HepG2 (cell line): ENCODE data around the gene NDFIP2. TPM values are rescaled to one million over a fixed set of nuclear protein-coding genes. Genes with fewer than 3 reads are reported as not detected.

Experiments used
- ATAC-seq: fragments of 200-7000 bp; cut with Tn5 transposase; 3 replicates; pipeline ENCODE4 v1.9.1; 2020; ENCODE audit warnings: mild to moderate bottlenecking, moderate library complexity
- BruUV-seq: library from RNA; stranded (reverse); fragments of 400-500 nt; replicated peaks from 2 replicates; lab custom pipeline; 2021; lab: Mats Ljungman, UMichigan
- CTCF ChIA-PET: fragments of 300-600 bp; formaldehyde crosslinking; extraction: SDS; loops from one replicate; lab custom pipeline; 2021; ENCODE audit warnings: low total read pairs, inconsistent platforms, low intra/inter-chr PET ratio; lab: Yijun Ruan, JAX
- POLR2A ChIA-PET: fragments of 350-600 bp; sonication (Branson Sonifier 250); formaldehyde crosslinking; loops from one replicate; lab custom pipeline; 2020; ENCODE audit warnings: antibody characterized with exemption, inconsistent platforms; lab: Yijun Ruan, JAX
- DNase-seq: peaks from one replicate; pipeline ENCODE4 v3.0.0-alpha.2; 2015; ENCODE audit warnings: low spot score
- FAIRE-seq: peaks from 3 replicates; lab custom pipeline; 2011; peaks lifted over from hg19 to GRCh38; lab: Jason Lieb, UNC
- H2AFZ ChIP-seq: one replicate; pipeline ENCODE4 v1.6.1; 2011; ENCODE audit warnings: low read length, inconsistent platforms
- H3K27ac ChIP-seq: fragments of 300-600 bp; 3 replicates; pipeline ENCODE4 v1.8.0; 2011; ENCODE audit warnings: mixed run types, mild to moderate bottlenecking, mixed read lengths, low read length, inconsistent platforms; ENCODE audit not compliant: insufficient read depth; ENCODE audit errors: extremely low read length
- H3K27me3 ChIP-seq, 2 experiments: fragments of 200-600 bp in 1 of 2; 2 replicates in 1 of 2; 3 replicates in 1 of 2; pipeline versions ENCODE4 v1.6.0 to v1.8.0; 2011; ENCODE audit warnings: low read length in 2 of 2, mild to moderate bottlenecking in 2 of 2, moderate library complexity in 2 of 2, inconsistent platforms in 1 of 2; ENCODE audit not compliant: insufficient read depth in 2 of 2, control insufficient read depth in 1 of 2
- H3K36me3 ChIP-seq, 2 experiments: fragments of 200-600 bp in 1 of 2; replicated peaks in 1 of 2; 2 replicates in 1 of 2; 3 replicates in 1 of 2; pipeline versions ENCODE4 v1.5.1 to v1.8.0; 2011; ENCODE audit warnings: low read length in 2 of 2, inconsistent platforms in 1 of 2; ENCODE audit not compliant: insufficient read depth in 2 of 2, control insufficient read depth in 1 of 2
- H3K4me1 ChIP-seq: 2 replicates; pipeline ENCODE4 v1.5.1; 2012; ENCODE audit warnings: low read length, inconsistent platforms; ENCODE audit not compliant: insufficient read depth
- H3K4me2 ChIP-seq: 2 replicates; pipeline ENCODE4 v1.6.0; 2011; ENCODE audit warnings: low read depth, low read length, inconsistent platforms
- H3K4me3 ChIP-seq, 3 experiments: fragments of 200-600 bp in 1 of 3; sonication (generic), shearing (Covaris generic) in 1 of 3; replicated peaks in 1 of 3; 2 replicates each; pipeline ENCODE4 v1.5.1; 2011 to 2016; ENCODE audit warnings: low read length in 3 of 3, inconsistent platforms in 2 of 3, low read depth in 2 of 3, mild to moderate bottlenecking in 2 of 3, control low read depth in 1 of 3, mixed read lengths in 1 of 3; ENCODE audit not compliant: insufficient read depth in 1 of 3
- H3K79me2 ChIP-seq: one replicate; pipeline ENCODE4 v1.6.1; 2011; ENCODE audit warnings: low read length, inconsistent platforms; ENCODE audit not compliant: insufficient read depth
- H3K9ac ChIP-seq: 2 replicates; pipeline ENCODE4 v1.6.0; 2011; ENCODE audit warnings: mild to moderate bottlenecking, low read depth, low read length, inconsistent platforms; ENCODE audit not compliant: insufficient read depth
- H3K9me3 ChIP-seq: 2 replicates; pipeline ENCODE4 v1.5.1; 2012; ENCODE audit warnings: mild to moderate bottlenecking, low read length
- H4K20me1 ChIP-seq: 2 replicates; pipeline ENCODE4 v1.6.0; 2011; ENCODE audit warnings: inconsistent platforms, mild to moderate bottlenecking, low read length, moderate library complexity; ENCODE audit not compliant: insufficient read depth
- ELF3 ChIP-seq: IDR thresholded peaks from 2 replicates; pipeline ENCODE4 v1.6.1; 2016; ENCODE audit warnings: missing genetic modification reagents, missing compliant biosample characterization
- HMGA1 ChIP-seq: sonication (generic); formaldehyde crosslinking; conservative IDR thresholded peaks from 2 replicates; pipeline ENCODE4 v1.4.0; 2020; ENCODE audit warnings: missing genetic modification reagents
- RNF2 ChIP-seq: fragments of 450-650 bp; conservative IDR thresholded peaks from 2 replicates; pipeline ENCODE4 v1.6.1; 2016; ENCODE audit warnings: low read depth
- SOX13 ChIP-seq, 3 experiments: fragments of 450-650 bp in 1 of 3; sonication (generic) in 1 of 3; formaldehyde crosslinking in 1 of 3; IDR thresholded peaks in 2 of 3; conservative IDR thresholded peaks in 1 of 3; 2 replicates each; pipeline versions ENCODE4 v1.5.0 to v1.6.1; 2016 to 2020; ENCODE audit warnings: antibody characterized with exemption in 1 of 3, mild to moderate bottlenecking in 1 of 3, missing compliant biosample characterization in 1 of 3, missing genetic modification reagents in 1 of 3, moderate library complexity in 1 of 3
- TCF12 ChIP-seq, 2 experiments: fragments of 450-650 bp in 1 of 2; sonication (generic) in 1 of 2; formaldehyde crosslinking in 1 of 2; IDR thresholded peaks; 2 replicates each; pipeline versions ENCODE4 v1.6.1 to v1.8.0; 2017 to 2022; ENCODE audit warnings: antibody characterized with exemption in 1 of 2, mild to moderate bottlenecking in 1 of 2, missing genetic modification reagents in 1 of 2, moderate library complexity in 1 of 2
- ZNF296 ChIP-seq: sonication (generic); formaldehyde crosslinking; conservative IDR thresholded peaks from 2 replicates; pipeline ENCODE4 v1.5.0; 2020; ENCODE audit warnings: mild to moderate bottlenecking, missing genetic modification reagents
- ZNF574 ChIP-seq: sonication (generic); formaldehyde crosslinking; IDR thresholded peaks from 2 replicates; pipeline ENCODE4 v1.4.0; 2020; ENCODE audit warnings: missing genetic modification reagents
- in situ Hi-C: cut with HindIII; loops from 2 replicates; pipeline ENCODE4 v1.10.0; 2017; ENCODE audit warnings: low pct_unique_long_range_greater_than_20kb; ENCODE audit not compliant: extremely low pct_ligation_motif_present
- intact Hi-C: fragments of 100-400 bp; cut with micrococcal nuclease; formaldehyde crosslinking; loops from one replicate; pipeline ENCODE4 v1.10.0; 2022; ENCODE audit not compliant: unreplicated experiment
- polyA plus RNA-seq, 8 experiments: library from polyadenylated mRNA; depleted of rRNA in 3 of 8; stranded (reverse) in 7 of 8; unstranded in 1 of 8; fragments of >200 nt; fragmentation: Illumina TruSeq in 4 of 8; extraction: Trizol in 4 of 8; gene quantifications; 2 replicates each; pipeline versions ENCODE4 v1.2.1 to v1.2.3, GENCODE V29; 2011 to 2016; ENCODE audit warnings: low read depth in 4 of 8, missing spikeins in 1 of 8, mixed read lengths in 1 of 8; ENCODE audit not compliant: insufficient read depth in 1 of 8
- total RNA-seq, 5 experiments: library from RNA; depleted of rRNA; stranded (reverse); fragments of >200 nt; fragmentation: Illumina TruSeq; extraction: Trizol; gene quantifications; 2 replicates each; pipeline ENCODE4 v1.2.3, GENCODE V29; 2016; ENCODE audit warnings: low read depth in 1 of 5

The NDFIP2 gene
- total and polyA plus RNA-seq, 2 of the 13 experiments (the other 11 are each of a cell fraction or from before 2014, with no cell fraction given), result 23.2 to 32.0 TPM

DNA sequence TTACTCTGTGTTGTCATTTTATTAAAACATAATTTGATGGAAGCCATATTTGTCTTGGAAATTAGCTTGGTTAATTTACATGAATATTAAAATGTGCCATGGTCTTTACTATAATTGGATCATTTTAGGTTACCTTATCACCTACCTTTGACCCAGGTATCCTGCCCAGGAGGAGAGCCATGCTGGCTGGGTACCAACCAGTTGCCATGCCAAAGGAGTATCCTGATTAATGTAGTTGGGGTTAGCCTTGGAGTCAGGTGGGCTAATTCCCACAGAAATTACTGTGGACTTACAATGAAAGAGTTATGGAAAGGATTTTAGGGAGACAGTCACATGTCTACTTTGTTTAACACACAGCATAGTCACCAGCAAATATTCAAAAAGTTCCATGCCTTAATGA lies 32.0 kb downstream of the NDFIP2 start:
- no peak overlapping the region for H3K4me2 ChIP-seq
- in situ Hi-C loops, result no loop called here
- no peak overlapping the region for H3K9ac ChIP-seq
- DNase-seq (no peak), ATAC-seq (no peak), FAIRE-seq (no peak)
- peaks cover 6% of the 10 kb centered on the region for H3K79me2 ChIP-seq
- ChIA-PET POLR2A (no interaction called here), CTCF (no interaction called here)
- no peaks in the 10 kb centered on the region for H3K9me3 ChIP-seq
- H4K20me1 ChIP-seq, result no peaks in the 10 kb centered on the region
- H2AFZ ChIP-seq, result no peak overlapping the region
- TF ChIP-seq ZNF574 (CRISPR knock-in tag) (no peak), ELF3 (CRISPR knock-in tag) (no peak), RNF2 (no peak), ZNF296 (CRISPR knock-in tag) (no peak), TCF12 (IDR thresholded peaks at IDR 0.05) (no peak), TCF12 (CRISPR knock-in tag; IDR thresholded peaks at IDR 0.05) (no peak), SOX13 (IDR thresholded peaks at IDR 0.05) (no peak), SOX13 (CRISPR knock-in tag; conservative IDR thresholded peaks at IDR 0.05 in 1 of 2, IDR thresholded peaks at IDR 0.05 in 1 of 2) (no peak), HMGA1 (no peak)
- no peak overlapping the region for H3K4me3 ChIP-seq
- intact Hi-C loops, result no loop called here
- no peaks in the 10 kb centered on the region for H3K36me3 ChIP-seq
- no TSS peak for BruUV-seq
- H3K27me3 ChIP-seq, result no peaks in the 10 kb centered on the region
- no peaks in the 10 kb centered on the region for H3K4me1 ChIP-seq
- H3K27ac ChIP-seq, result no peak overlapping the region
